H1 (cell line): ENCODE data around the gene ZNF92. TPM values are rescaled to one million over a fixed set of nuclear protein-coding genes. Genes with fewer than 3 reads are reported as not detected.
"Not testable (repeated sequence)": the region's sequence is repeated elsewhere in the genome, so short reads cannot be mapped to it uniquely, and the experiment has no call there.

Experiments
- CTCF ChIA-PET: fragments of 300-600 bp; sonication (Branson Sonifier 250); formaldehyde crosslinking; loops from one replicate; lab custom pipeline; 2021; ENCODE audit not compliant: partially characterized antibody; lab: Charles Lee
- POLR2A ChIA-PET: fragments of 300-600 bp; sonication (Branson Sonifier 250); formaldehyde crosslinking; loops from one replicate; lab custom pipeline; 2021; ENCODE audit warnings: inconsistent platforms; ENCODE audit not compliant: partially characterized antibody; lab: Charles Lee
- DNase-seq, 2 experiments: peaks; one replicate each; pipeline versions ENCODE4 v3.0.0 to v3.0.0-alpha.2; 2010 to 2022; ENCODE audit warnings: low spot score in 2 of 2, low read depth in 1 of 2, mixed read lengths in 1 of 2
- FAIRE-seq: peaks from 2 replicates; lab custom pipeline; 2011; peaks lifted over from hg19 to GRCh38; lab: Jason Lieb, UNC
- H2AFZ ChIP-seq: 2 replicates; pipeline ENCODE4 v1.8.1; 2012; ENCODE audit warnings: low read length, inconsistent platforms
- H2AK5ac ChIP-seq: 2 replicates; pipeline ENCODE4 v1.6.1; 2013; ENCODE audit warnings: low read depth, low read length
- H2BK120ac ChIP-seq: replicated peaks from 2 replicates; pipeline ENCODE3; 2013; ENCODE audit warnings: low read depth, low read length, inconsistent platforms
- H2BK12ac ChIP-seq: 2 replicates; pipeline ENCODE4 v1.6.1; 2013; ENCODE audit warnings: low read depth, low read length
- H2BK15ac ChIP-seq: 2 replicates; pipeline ENCODE4 v1.6.1; 2013; ENCODE audit warnings: low read length
- H2BK20ac ChIP-seq: 2 replicates; pipeline ENCODE4 v1.6.1; 2013; ENCODE audit warnings: low read length
- H2BK5ac ChIP-seq: 2 replicates; pipeline ENCODE4 v1.6.1; 2013; ENCODE audit warnings: low read depth, low read length
- H3K14ac ChIP-seq: 2 replicates; pipeline ENCODE4 v1.6.1; 2013; ENCODE audit warnings: inconsistent platforms; ENCODE audit not compliant: insufficient read length
- H3K18ac ChIP-seq: 2 replicates; pipeline ENCODE4 v1.6.1; 2013; ENCODE audit warnings: low read length; ENCODE audit errors: extremely low read depth
- H3K23ac ChIP-seq: 2 replicates; pipeline ENCODE4 v1.6.1; 2013; ENCODE audit warnings: inconsistent platforms; ENCODE audit not compliant: insufficient read length
- H3K23me2 ChIP-seq: 2 replicates; pipeline ENCODE4 v1.6.1; 2013; ENCODE audit warnings: low read depth, low read length
- H3K27ac ChIP-seq: 2 replicates; pipeline ENCODE4 v1.6.1; 2011; ENCODE audit warnings: low read depth, low read length, inconsistent platforms
- H3K27me3 ChIP-seq, 4 experiments: replicated peaks in 1 of 4; 1 replicate in 1 of 4; 2 replicates in 3 of 4; pipeline versions ENCODE4 v1.6.1 to v1.8.1; 2011 to 2013; ENCODE audit warnings: low read length in 3 of 4, mild to moderate bottlenecking in 3 of 4, inconsistent platforms in 2 of 4, mixed read lengths in 2 of 4, moderate library complexity in 1 of 4; ENCODE audit not compliant: control insufficient read depth in 3 of 4, insufficient read depth in 3 of 4; ENCODE audit errors: extremely low read depth in 1 of 4
- H3K36me3 ChIP-seq, 4 experiments: 2 replicates each; pipeline versions ENCODE4 v1.6.1 to v1.8.1; 2011 to 2013; ENCODE audit warnings: mild to moderate bottlenecking in 4 of 4, low read length in 3 of 4, moderate library complexity in 2 of 4, control low read depth in 1 of 4, inconsistent platforms in 1 of 4; ENCODE audit not compliant: insufficient read depth in 4 of 4, control insufficient read depth in 2 of 4
- H3K4ac ChIP-seq: replicated peaks from 2 replicates; pipeline ENCODE3; 2013; ENCODE audit warnings: low read length, low read depth, mixed read lengths, inconsistent platforms; ENCODE audit not compliant: insufficient read length
- H3K4me1 ChIP-seq, 4 experiments: replicated peaks in 1 of 4; 1 replicate in 1 of 4; 2 replicates in 3 of 4; pipeline versions ENCODE4 v1.6.1 to v1.8.1; 2011 to 2013; ENCODE audit warnings: low read length in 3 of 4, inconsistent platforms in 2 of 4, mixed read lengths in 1 of 4; ENCODE audit not compliant: insufficient read depth in 4 of 4, control insufficient read depth in 3 of 4
- H3K4me2 ChIP-seq, 2 experiments: 2 replicates each; pipeline versions ENCODE4 v1.6.1 to v1.8.1; 2011 to 2013; ENCODE audit warnings: low read depth in 2 of 2, low read length in 2 of 2, control low read depth in 1 of 2, inconsistent platforms in 1 of 2, mild to moderate bottlenecking in 1 of 2; ENCODE audit not compliant: insufficient read depth in 1 of 2
- H3K4me3 ChIP-seq, 4 experiments: fragments of 200-600, 300-600 bp in 1 of 4; sonication (generic), shearing (Covaris generic), sonication (Bioruptor Twin) in 1 of 4; 2 replicates each; pipeline versions ENCODE4 v1.5.1 to v1.8.1; 2011 to 2016; ENCODE audit warnings: low read length in 4 of 4, low read depth in 3 of 4, control low read depth in 2 of 4, inconsistent platforms in 2 of 4, mild to moderate bottlenecking in 2 of 4, mixed read lengths in 1 of 4, moderate library complexity in 1 of 4; ENCODE audit not compliant: insufficient read depth in 2 of 4; ENCODE audit errors: extremely low read depth in 1 of 4
- H3K56ac ChIP-seq: replicated peaks from 2 replicates; pipeline ENCODE3; 2013; ENCODE audit warnings: low read depth, mild to moderate bottlenecking, mixed read lengths, low read length, inconsistent platforms; ENCODE audit not compliant: insufficient read length
- H3K79me1 ChIP-seq: 2 replicates; pipeline ENCODE4 v1.6.1; 2013; ENCODE audit warnings: low read depth, low read length, control low read depth
- H3K79me2 ChIP-seq, 2 experiments: 2 replicates each; pipeline versions ENCODE4 v1.6.1 to v1.8.1; 2012 to 2013; ENCODE audit warnings: low read length in 2 of 2, mild to moderate bottlenecking in 2 of 2, inconsistent platforms in 1 of 2; ENCODE audit not compliant: insufficient read depth in 2 of 2, control insufficient read depth in 1 of 2
- H3K9ac ChIP-seq, 4 experiments: replicated peaks in 1 of 4; 1 replicate in 1 of 4; 2 replicates in 3 of 4; pipeline versions ENCODE4 v1.6.1 to v1.8.1; 2011 to 2013; ENCODE audit warnings: low read depth in 3 of 4, low read length in 3 of 4, control low read depth in 2 of 4, mild to moderate bottlenecking in 2 of 4, moderate library complexity in 2 of 4, inconsistent platforms in 1 of 4; ENCODE audit errors: extremely low read depth in 1 of 4
- H3K9me3 ChIP-seq, 2 experiments: 2 replicates each; pipeline versions ENCODE4 v1.6.1 to v1.8.1; 2012 to 2013; ENCODE audit warnings: mild to moderate bottlenecking in 2 of 2, moderate library complexity in 2 of 2, control low read depth in 1 of 2, inconsistent platforms in 1 of 2, low read depth in 1 of 2, low read length in 1 of 2, mixed read lengths in 1 of 2; ENCODE audit not compliant: insufficient read depth in 2 of 2
- H4K20me1 ChIP-seq, 2 experiments: replicated peaks in 1 of 2; 2 replicates each; pipeline versions ENCODE3 to v1.8.1; 2011 to 2013; ENCODE audit warnings: inconsistent platforms in 2 of 2, low read length in 2 of 2, mild to moderate bottlenecking in 1 of 2; ENCODE audit not compliant: insufficient read depth in 2 of 2, control insufficient read depth in 1 of 2
- H4K5ac ChIP-seq: 2 replicates; pipeline ENCODE4 v1.6.1; 2013; ENCODE audit warnings: low read length, low read depth, mixed read lengths, inconsistent platforms; ENCODE audit not compliant: insufficient read length
- H4K8ac ChIP-seq: 2 replicates; pipeline ENCODE4 v1.8.0; 2013; ENCODE audit warnings: mild to moderate bottlenecking, moderate library complexity, low read length, inconsistent platforms; ENCODE audit not compliant: insufficient read depth; ENCODE audit errors: extremely low read depth
- H4K91ac ChIP-seq: replicated peaks from 2 replicates; pipeline ENCODE3; 2013; ENCODE audit warnings: low read length, mixed read lengths, inconsistent platforms; ENCODE audit not compliant: insufficient read length
- EP300 ChIP-seq, 2 experiments: IDR thresholded peaks; 1 replicate in 1 of 2; 2 replicates in 1 of 2; pipeline ENCODE4 v1.6.1; 2011 to 2012; ENCODE audit warnings: low read depth in 2 of 2, low read length in 2 of 2, mild to moderate bottlenecking in 2 of 2, borderline replicate concordance in 1 of 2, inconsistent platforms in 1 of 2, moderate library complexity in 1 of 2
- WGBS, 2 experiments: shearing (Covaris generic) in 1 of 2; methylation state at CpG; one replicate each; pipeline versions ENCODE4 v1.1.6 to v1.1.7; 2013 to 2015; ENCODE audit warnings: low lambda C conversion rate in 2 of 2, mixed read lengths in 2 of 2, inconsistent platforms in 1 of 2, low coverage in 1 of 2, missing lambda C conversion rate in 1 of 2; ENCODE audit not compliant: insufficient replicate concordance in 2 of 2, insufficient coverage in 1 of 2, insufficient read length in 1 of 2; ENCODE audit errors: extremely low coverage in 1 of 2, missing lambda C conversion rate in 1 of 2; 5-methylcytosine and 5-hydroxymethylcytosine counted together
- polyA plus RNA-seq, 7 experiments: library from polyadenylated mRNA; depleted of rRNA in 3 of 7; stranded (reverse) in 5 of 7; unstranded in 2 of 7; fragments of >200 nt in 5 of 7; fragments of 200-250 nt in 2 of 7; gene quantifications; 1 replicate in 5 of 7; 2 replicates in 1 of 7; 4 replicates in 1 of 7; pipeline versions ENCODE4 v1.2.1 to v1.2.3, GENCODE V29; 2011 to 2013; ENCODE audit warnings: missing spikeins in 2 of 7, mixed read lengths in 2 of 7
- total RNA-seq: library from RNA; stranded (reverse); fragmentation: NEBNext Ultra II Directional; extraction: Animal tissue kit (Norgen Biotek cat#: 25700); gene quantifications from 2 replicates; pipeline ENCODE4 v1.2.1, GENCODE V29; 2021

ZNF92 gene
- total and polyA plus RNA-seq, 2 of the 8 experiments (the other 6 are each of a cell fraction or from before 2014, with no cell fraction given) = 2.8 to 39.8 TPM

DNA sequence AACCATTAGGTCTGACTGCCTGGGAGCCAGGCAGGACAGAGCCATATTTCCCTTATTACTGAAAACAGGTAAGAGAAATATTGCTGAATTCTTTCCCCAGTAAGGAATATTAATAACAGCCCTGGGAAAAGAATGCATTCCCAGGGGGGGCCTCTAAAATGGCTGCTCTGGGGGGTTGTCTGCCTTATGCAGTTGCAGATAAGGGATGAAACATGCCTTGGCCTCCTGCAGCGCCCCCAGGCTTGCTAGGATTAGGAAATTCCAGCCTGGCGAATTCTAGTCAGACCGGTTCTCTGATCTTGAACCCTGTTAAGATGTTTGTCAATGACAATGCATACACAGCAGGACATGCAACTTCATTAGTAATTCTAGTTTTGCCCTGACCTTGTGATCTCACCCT lies 49.6 kb downstream of the ZNF92 start:
- CTCF ChIA-PET, H2BK15ac ChIP-seq, H3K27ac ChIP-seq, H3K36me3 ChIP-seq, H2BK5ac ChIP-seq, DNase-seq, POLR2A ChIA-PET, H3K4me1 ChIP-seq, H4K5ac ChIP-seq, H3K9ac ChIP-seq, H3K23ac ChIP-seq, H3K23me2 ChIP-seq, H3K79me2 ChIP-seq, H3K56ac ChIP-seq, H4K8ac ChIP-seq, H2AK5ac ChIP-seq, H4K91ac ChIP-seq, H3K18ac ChIP-seq, H3K4me2 ChIP-seq, H2AFZ ChIP-seq, H3K4me3 ChIP-seq, H4K20me1 ChIP-seq, H2BK120ac ChIP-seq, H2BK20ac ChIP-seq, FAIRE-seq, H3K79me1 ChIP-seq, H3K27me3 ChIP-seq, H3K4ac ChIP-seq, H2BK12ac ChIP-seq, H3K14ac ChIP-seq: not testable (repeated sequence)
- WGBS, 2 experiments = 82% methylated on average over 3 of the region's 3 CpGs; no CpG with 5 or more reads in 1 of the 2 experiments
- peaks cover 25 to 41% of the 10 kb centered on the region in 2 experiments for H3K9me3 ChIP-seq
- peak in 1 of 2 experiments; percentile 74; a peak in 1 of 3 replicates for TF ChIP-seq EP300 (IDR thresholded peaks at IDR 0.05; ENCODE audit: borderline replicate concordance in 1 of 2, low read depth in 2 of 2, low read length in 2 of 2)
